Body of pancreas (tissue), 4 donors: ENCODE data around the gene SLCO2B1. TPM values are rescaled to one million over a fixed set of nuclear protein-coding genes. Genes with fewer than 3 reads are reported as not detected.

Source experiments
- ATAC-seq: fragments of 150-250 bp; one replicate; pipeline ENCODE4 v1.9.1; 2016
- DNase-seq, 4 donors: peaks; one replicate each; pipeline ENCODE4 v3.0.0-alpha.2; 2019
- H3K27ac ChIP-seq, 4 donors: fragments of 200-600 bp; sonication (generic); 1 replicate in 3 of 4; 2 replicates in 1 of 4; pipeline versions ENCODE4 v1.5.1 to v1.6.1; 2016 to 2019; ENCODE audit warnings: mild to moderate bottlenecking in 1 of 4, mixed read lengths in 1 of 4, moderate library complexity in 1 of 4
- H3K27me3 ChIP-seq, 2 donors: fragments of 200-600 bp; sonication (generic); one replicate each; pipeline ENCODE4 v1.6.0; 2016; ENCODE audit warnings: mild to moderate bottlenecking in 1 of 2
- H3K36me3 ChIP-seq, 2 donors: fragments of 200-600 bp; sonication (generic); replicated peaks in 1 of 2; 2 replicates each; pipeline ENCODE4 v1.5.1; 2016; ENCODE audit warnings: low read depth in 2 of 2; ENCODE audit not compliant: insufficient read depth in 1 of 2
- H3K4me1 ChIP-seq: fragments of 200-600 bp; sonication (generic); one replicate; pipeline ENCODE4 v1.6.0; 2016
- H3K4me3 ChIP-seq, 2 donors: fragments of 200-600 bp; sonication (generic); 1 replicate in 1 of 2; 2 replicates in 1 of 2; pipeline ENCODE4 v1.5.1; 2016 to 2019
- H3K9me3 ChIP-seq, 3 donors: fragments of 200-600 bp; sonication (generic); 1 replicate in 2 of 3; 2 replicates in 1 of 3; pipeline ENCODE4 v1.5.1; 2016
- CTCF ChIP-seq, 7 experiments: fragments of 450-650 bp in 4 of 7; fragments of 200-600 bp in 3 of 7; sonication (generic) in 3 of 7; IDR thresholded peaks; one replicate each; pipeline ENCODE4 v1.5.1; 2016 to 2019; ENCODE audit warnings: antibody characterized with exemption in 7 of 7
- POLR2A ChIP-seq, 3 donors: fragments of 450-650 bp; IDR thresholded peaks; one replicate each; pipeline ENCODE4 v1.6.1; 2016; ENCODE audit warnings: antibody characterized with exemption in 3 of 3, mild to moderate bottlenecking in 2 of 3
- WGBS, 2 donors: methylation state at CpG; one replicate each; pipeline ENCODE4 v1.1.5; 2017; 5-methylcytosine and 5-hydroxymethylcytosine counted together
- intact Hi-C: fragments of 100-400 bp; cut with DNase I; formaldehyde crosslinking; loops from one replicate; pipeline ENCODE4 v1.15.1; 2023
- total RNA-seq, 2 donors: library from RNA; depleted of rRNA; stranded (reverse); fragments of >200 nt; gene quantifications; one replicate each; pipeline ENCODE4 v1.1.0, GENCODE V29; 2016

SLCO2B1 gene
- total RNA-seq, 2 donors from 2014 or later: 33.7 to 101 TPM

- peak in 1 of 4 donors; percentile 55 for DNase-seq
- H3K4me1 ChIP-seq: no peaks in the 10 kb centered on the region
- no peak for ATAC-seq
- H3K9me3 ChIP-seq: no peaks in the 10 kb centered on the region
- H3K36me3 ChIP-seq: no peaks in the 10 kb centered on the region
- TF ChIP-seq CTCF (IDR thresholded peaks at IDR 0.05) (no peak), POLR2A (IDR thresholded peaks at IDR 0.05) (no peak)
- intact Hi-C loops: no loop called here
- 52 to 55% methylated on average over 3 of the region's 3 CpGs for WGBS, 2 donors
- H3K27me3 ChIP-seq: no peaks in the 10 kb centered on the region
- H3K4me3 ChIP-seq: no peak overlapping the region
- H3K27ac ChIP-seq: peak overlapping the region in 1 of 4 donors; percentile 56
Observed at GRCh38 chr11:75182664-75183063, 31.8 kb downstream of the SLCO2B1 start.

GRCh38 chr11:75184051-75184450 is 33.1 kb downstream of the SLCO2B1 start:
- H3K27me3 ChIP-seq: no peaks in the 10 kb centered on the region
- no peak for TF ChIP-seq CTCF (IDR thresholded peaks at IDR 0.05)
- TF ChIP-seq POLR2A (IDR thresholded peaks at IDR 0.05): no peak
- H3K4me1 ChIP-seq: no peaks in the 10 kb centered on the region
- 88 to 92% methylated on average over 4 of the region's 4 CpGs for WGBS, 2 donors
- ATAC-seq (no peak), DNase-seq (no peak)
- intact Hi-C loops: no loop called here
- no peaks in the 10 kb centered on the region for H3K36me3 ChIP-seq
- H3K27ac ChIP-seq: no peak overlapping the region
- H3K9me3 ChIP-seq: no peaks in the 10 kb centered on the region
- H3K4me3 ChIP-seq: no peak overlapping the region

- TF ChIP-seq POLR2A (IDR thresholded peaks at IDR 0.05) (no peak), CTCF (IDR thresholded peaks at IDR 0.05) (no peak)
- WGBS, 2 donors: 62 to 70% methylated on average over 3 of the region's 3 CpGs
- no peak for DNase-seq
- Histone ChIP-seq H3K27ac (no peak overlapping the region), H3K27me3 (no peaks in the 10 kb centered on the region), H3K9me3 (no peaks in the 10 kb centered on the region), H3K36me3 (no peaks in the 10 kb centered on the region), H3K4me1 (no peaks in the 10 kb centered on the region), H3K4me3 (no peak overlapping the region)
- ATAC-seq: no peak
- intact Hi-C loops: no loop called here
Observed at GRCh38 chr11:75184757-75185425, 34.0 kb downstream of the SLCO2B1 start.

GRCh38 chr11:75185866-75186265 is 35.0 kb downstream of the SLCO2B1 start:
- intact Hi-C loops: no loop called here
- H3K4me1 ChIP-seq: no peaks in the 10 kb centered on the region
- ATAC-seq (no peak), DNase-seq (no peak)
- H3K9me3 ChIP-seq: no peaks in the 10 kb centered on the region
- H3K27me3 ChIP-seq: no peaks in the 10 kb centered on the region
- WGBS, 2 donors: 93% methylated on average over 3 of the region's 3 CpGs
- no peak overlapping the region for H3K27ac ChIP-seq
- no peaks in the 10 kb centered on the region for H3K36me3 ChIP-seq
- no peak overlapping the region for H3K4me3 ChIP-seq
- no peak for TF ChIP-seq CTCF (IDR thresholded peaks at IDR 0.05)
- no peak for TF ChIP-seq POLR2A (IDR thresholded peaks at IDR 0.05)

GRCh38 chr11:75186999-75187398 is 36.1 kb downstream of the SLCO2B1 start:
- DNase-seq (no peak), ATAC-seq (no peak)
- Histone ChIP-seq H3K4me1 (no peaks in the 10 kb centered on the region), H3K36me3 (no peaks in the 10 kb centered on the region), H3K27me3 (no peaks in the 10 kb centered on the region), H3K4me3 (no peak overlapping the region), H3K9me3 (no peaks in the 10 kb centered on the region), H3K27ac (no peak overlapping the region)
- intact Hi-C loops: no loop called here
- WGBS, 2 donors: 86 to 94% methylated on average over 4 of the region's 4 CpGs
- TF ChIP-seq POLR2A (IDR thresholded peaks at IDR 0.05): no peak
- TF ChIP-seq CTCF (IDR thresholded peaks at IDR 0.05): no peak
